ENCODE data around the gene RGS7.
"Not testable (repeated sequence)": the region's sequence is repeated elsewhere in the genome, so short reads cannot be mapped to it uniquely, and the experiment has no call there.

The RGS7 gene

GRCh38 chr1:241331328-241332036 lies 25.5 kb downstream of the RGS7 start:
- no peak for DNase-seq

- no peak for DNase-seq
These were observed 26.2 kb downstream of the RGS7 start for GRCh38 chr1:241330619-241331327.

- no peak for DNase-seq
These were observed 31.5 kb downstream of the RGS7 start for GRCh38 chr1:241325456-241325855.

GRCh38 chr1:241323514-241324195 lies 33.4 kb downstream of the RGS7 start:
- DNase-seq = no peak

- no peak for DNase-seq
These were observed 39.3 kb downstream of the RGS7 start for GRCh38 chr1:241317676-241318075.

GRCh38 chr1:241316372-241316771 lies 40.6 kb downstream of the RGS7 start:
- DNase-seq = no peak

GRCh38 chr1:241311056-241311746 lies 45.8 kb downstream of the RGS7 start:
- DNase-seq = no peak

GRCh38 chr1:241310451-241310850 lies 46.6 kb downstream of the RGS7 start:
- DNase-seq = no peak

- no peak for DNase-seq
These were observed 47.4 kb downstream of the RGS7 start for GRCh38 chr1:241309651-241310050.

GRCh38 chr1:241308471-241308870 lies 48.5 kb downstream of the RGS7 start:
- no peak for DNase-seq

- no peak for DNase-seq
These were observed 49.0 kb downstream of the RGS7 start for GRCh38 chr1:241308011-241308410.

GRCh38 chr1:241306125-241306790 lies 50.7 kb downstream of the RGS7 start:
- DNase-seq = no peak

- DNase-seq = not testable (repeated sequence)
These were observed 55.0 kb downstream of the RGS7 start for GRCh38 chr1:241302024-241302423.

GRCh38 chr1:241299347-241299746 lies 57.7 kb downstream of the RGS7 start:
- DNase-seq = no peak

GRCh38 chr1:241292973-241293372 lies 64.0 kb downstream of the RGS7 start:
- no peak for DNase-seq

- not testable (repeated sequence) for DNase-seq
These were observed 65.5 kb downstream of the RGS7 start for GRCh38 chr1:241291548-241291947.

GRCh38 chr1:241286486-241286885 lies 70.5 kb downstream of the RGS7 start:
- DNase-seq = no peak

GRCh38 chr1:241276391-241276790 lies 80.6 kb downstream of the RGS7 start:
- no peak for DNase-seq

- DNase-seq = no peak
These were observed 81.0 kb downstream of the RGS7 start for GRCh38 chr1:241275981-241276380.

- no peak for DNase-seq
These were observed 81.8 kb downstream of the RGS7 start for GRCh38 chr1:241275226-241275625.

- DNase-seq = no peak
These were observed 82.3 kb downstream of the RGS7 start for GRCh38 chr1:241274693-241275092.

- DNase-seq = no peak
These were observed 84.2 kb downstream of the RGS7 start for GRCh38 chr1:241272828-241273227.

GRCh38 chr1:241271427-241271826 lies 85.6 kb downstream of the RGS7 start:
- DNase-seq = no peak
